ENCODE results near the gene S100A2. TPM values are rescaled to one million over a fixed set of nuclear protein-coding genes. Genes with fewer than 3 reads are reported as not detected.
"Not testable (repeated sequence)": the region's sequence is repeated elsewhere in the genome, so short reads cannot be mapped to it uniquely, and the experiment has no call there.

S100A2 gene
- total and polyA plus RNA-seq, 9 donors, result 1.4 to 5.0 (median 1.8) TPM

GRCh38 chr1:153597206-153597605 is 31.6 kb upstream of the S100A2 start:
- Histone ChIP-seq H3K27ac (ENCODE audit: low read length) (no peak overlapping the region), H3K36me3 (ENCODE audit: control insufficient read depth, insufficient read depth, low read length) (no peaks in the 10 kb centered on the region), H3K9me3 (replicated peaks; ENCODE audit: control insufficient read depth, low read depth, low read length) (no peaks in the 10 kb centered on the region), H3K4me3 (ENCODE audit: low read length) (no peak overlapping the region), H3K4me1 (ENCODE audit: control insufficient read depth, insufficient read depth, low read length) (peaks cover 8% of the 10 kb centered on the region), H3K27me3 (ENCODE audit: control insufficient read depth, insufficient read depth, low read length) (no peaks in the 10 kb centered on the region)
- DNase-seq, result no peak
- WGBS (ENCODE audit: insufficient coverage), result 83% methylated on average over 4 of the region's 6 CpGs

DNA sequence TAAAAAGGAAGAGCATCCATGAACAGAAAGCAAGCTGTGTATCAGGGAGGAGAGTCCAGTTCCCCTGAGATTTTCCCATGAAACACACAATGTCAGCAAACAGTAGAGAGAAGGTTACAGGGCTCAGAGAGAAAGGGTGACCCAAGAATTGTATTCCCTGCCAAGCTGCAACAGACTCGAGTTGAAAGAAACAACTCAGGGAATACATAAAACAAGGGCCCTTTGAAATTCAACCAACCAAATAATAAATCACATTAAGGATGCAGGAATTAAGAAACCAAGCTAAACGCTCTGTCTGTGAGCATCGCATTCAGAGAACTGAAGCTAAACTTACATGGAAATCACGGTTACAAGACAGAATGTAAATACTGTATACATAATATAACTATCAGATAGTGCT is 27.1 kb upstream of the S100A2 start:
- Histone ChIP-seq H3K27ac (ENCODE audit: low read length) (no peak overlapping the region), H3K4me1 (ENCODE audit: control insufficient read depth, insufficient read depth, low read length) (no peaks in the 10 kb centered on the region), H3K9me3 (replicated peaks; ENCODE audit: control insufficient read depth, low read depth, low read length) (no peaks in the 10 kb centered on the region), H3K27me3 (ENCODE audit: control insufficient read depth, insufficient read depth, low read length) (no peaks in the 10 kb centered on the region), H3K36me3 (ENCODE audit: control insufficient read depth, insufficient read depth, low read length) (no peaks in the 10 kb centered on the region), H3K4me3 (ENCODE audit: low read length) (no peak overlapping the region)
- WGBS (ENCODE audit: insufficient coverage), result no CpG with 5 or more reads among the region's 4 CpGs
- no peak for DNase-seq

- H3K4me1 ChIP-seq (ENCODE audit: control insufficient read depth, insufficient read depth, low read length), result no peaks in the 10 kb centered on the region
- H3K9me3 ChIP-seq (replicated peaks; ENCODE audit: control insufficient read depth, low read depth, low read length), result no peaks in the 10 kb centered on the region
- DNase-seq, result no peak
- H3K4me3 ChIP-seq (ENCODE audit: low read length), result no peak overlapping the region
- no peaks in the 10 kb centered on the region for H3K36me3 ChIP-seq (ENCODE audit: control insufficient read depth, insufficient read depth, low read length)
- H3K27me3 ChIP-seq (ENCODE audit: control insufficient read depth, insufficient read depth, low read length), result no peaks in the 10 kb centered on the region
- H3K27ac ChIP-seq (ENCODE audit: low read length), result no peak overlapping the region
- no CpG with 5 or more reads among the region's 2 CpGs for WGBS (ENCODE audit: insufficient coverage)
Measured at GRCh38 chr1:153588482-153588881, 22.8 kb upstream of the S100A2 start.

- H3K4me3 ChIP-seq (ENCODE audit: low read length); H3K4me1 ChIP-seq (ENCODE audit: control insufficient read depth, insufficient read depth, low read length); H3K27ac ChIP-seq (ENCODE audit: low read length); H3K27me3 ChIP-seq (ENCODE audit: control insufficient read depth, insufficient read depth, low read length); H3K9me3 ChIP-seq (replicated peaks; ENCODE audit: control insufficient read depth, low read depth, low read length); DNase-seq; H3K36me3 ChIP-seq (ENCODE audit: control insufficient read depth, insufficient read depth, low read length): not testable (repeated sequence)
- WGBS (ENCODE audit: insufficient coverage), result 89% methylated on average over 7 of the region's 10 CpGs
Measured at GRCh38 chr1:153588033-153588432, 22.4 kb upstream of the S100A2 start.

- no peaks in the 10 kb centered on the region for H3K9me3 ChIP-seq (replicated peaks; ENCODE audit: control insufficient read depth, low read depth, low read length)
- no peak overlapping the region for H3K4me3 ChIP-seq (ENCODE audit: low read length)
- WGBS (ENCODE audit: insufficient coverage), result no CpG with 5 or more reads among the region's 5 CpGs
- H3K4me1 ChIP-seq (ENCODE audit: control insufficient read depth, insufficient read depth, low read length), result no peaks in the 10 kb centered on the region
- no peak for DNase-seq
- no peaks in the 10 kb centered on the region for H3K36me3 ChIP-seq (ENCODE audit: control insufficient read depth, insufficient read depth, low read length)
- no peaks in the 10 kb centered on the region for H3K27me3 ChIP-seq (ENCODE audit: control insufficient read depth, insufficient read depth, low read length)
- no peak overlapping the region for H3K27ac ChIP-seq (ENCODE audit: low read length)
Measured at GRCh38 chr1:153587314-153587713, 21.7 kb upstream of the S100A2 start.

DNA sequence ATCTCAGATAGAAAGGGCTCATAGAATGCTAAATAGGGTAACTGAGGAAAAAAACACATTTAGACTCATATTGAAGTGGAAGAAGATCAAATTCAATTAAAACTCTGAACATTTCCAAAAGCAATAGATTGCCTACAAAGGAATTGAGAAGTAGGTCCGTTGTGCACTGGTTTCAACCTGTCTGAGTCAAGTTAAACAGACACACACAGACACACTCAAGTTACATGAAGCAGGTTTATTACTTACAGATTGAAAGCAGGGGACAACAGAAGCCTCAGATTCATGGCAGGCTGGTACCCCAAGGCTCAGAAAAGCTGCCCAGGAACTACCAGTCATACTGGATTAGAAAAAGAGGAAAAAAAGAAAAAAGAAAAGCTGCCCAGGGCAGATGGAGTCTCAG is 20.7 kb upstream of the S100A2 start:
- no peaks in the 10 kb centered on the region for H3K36me3 ChIP-seq (ENCODE audit: control insufficient read depth, insufficient read depth, low read length)
- H3K4me3 ChIP-seq (ENCODE audit: low read length), result no peak overlapping the region
- no peaks in the 10 kb centered on the region for H3K4me1 ChIP-seq (ENCODE audit: control insufficient read depth, insufficient read depth, low read length)
- no peak overlapping the region for H3K27ac ChIP-seq (ENCODE audit: low read length)
- no peak for DNase-seq
- no CpG with 5 or more reads among the region's 1 CpG for WGBS (ENCODE audit: insufficient coverage)
- H3K27me3 ChIP-seq (ENCODE audit: control insufficient read depth, insufficient read depth, low read length), result no peaks in the 10 kb centered on the region
- no peaks in the 10 kb centered on the region for H3K9me3 ChIP-seq (replicated peaks; ENCODE audit: control insufficient read depth, low read depth, low read length)

DNA sequence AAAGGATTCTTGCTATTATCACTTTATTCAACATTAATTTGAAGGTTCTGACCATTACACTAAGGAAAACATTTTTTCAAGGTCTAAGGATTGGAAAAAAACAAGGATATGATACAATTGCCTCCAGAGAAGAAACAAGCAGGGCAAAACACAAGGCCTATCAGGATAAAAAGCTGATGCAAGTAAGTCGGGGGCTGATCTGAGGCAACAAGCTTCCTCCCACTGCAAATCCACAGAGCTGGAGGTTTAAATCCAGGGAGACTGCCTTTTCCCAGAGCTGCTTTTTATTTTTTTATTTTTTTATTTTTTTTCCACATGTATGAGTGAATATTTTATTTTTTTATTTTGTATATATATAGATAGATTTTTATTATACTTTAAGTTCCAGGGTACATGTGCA is 19.4 kb upstream of the S100A2 start:
- WGBS (ENCODE audit: insufficient coverage), result no CpG with 5 or more reads among the region's 1 CpG
- Histone ChIP-seq H3K4me3 (ENCODE audit: low read length) (no peak overlapping the region), H3K9me3 (replicated peaks; ENCODE audit: control insufficient read depth, low read depth, low read length) (no peaks in the 10 kb centered on the region), H3K27me3 (ENCODE audit: control insufficient read depth, insufficient read depth, low read length) (no peaks in the 10 kb centered on the region), H3K36me3 (ENCODE audit: control insufficient read depth, insufficient read depth, low read length) (no peaks in the 10 kb centered on the region), H3K4me1 (ENCODE audit: control insufficient read depth, insufficient read depth, low read length) (no peaks in the 10 kb centered on the region), H3K27ac (ENCODE audit: low read length) (no peak overlapping the region)
- no peak for DNase-seq

DNA sequence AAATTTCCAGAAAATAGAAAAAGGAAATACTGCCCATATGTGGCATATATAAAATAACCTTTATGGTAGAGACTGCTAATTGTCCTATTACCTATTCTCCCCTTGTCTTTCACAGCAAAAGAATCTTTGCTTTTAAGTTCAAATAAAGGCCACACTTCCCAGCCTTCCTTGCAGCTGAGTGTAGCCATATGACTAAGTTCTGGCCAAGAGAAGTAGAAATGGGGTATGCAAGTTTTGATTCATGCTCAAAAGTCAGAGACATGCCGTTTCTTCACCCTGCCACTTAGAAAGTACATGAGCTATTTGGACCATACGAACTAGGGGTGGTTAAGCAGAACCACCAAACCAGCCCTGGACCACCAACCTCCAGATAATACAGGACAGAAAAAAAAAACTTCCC is 18.3 kb upstream of the S100A2 start:
- no peaks in the 10 kb centered on the region for H3K36me3 ChIP-seq (ENCODE audit: control insufficient read depth, insufficient read depth, low read length)
- 56% methylated on average over 2 of the region's 2 CpGs for WGBS (ENCODE audit: insufficient coverage)
- no peak for DNase-seq
- no peak overlapping the region for H3K4me3 ChIP-seq (ENCODE audit: low read length)
- no peaks in the 10 kb centered on the region for H3K4me1 ChIP-seq (ENCODE audit: control insufficient read depth, insufficient read depth, low read length)
- H3K27ac ChIP-seq (ENCODE audit: low read length), result no peak overlapping the region
- H3K9me3 ChIP-seq (replicated peaks; ENCODE audit: control insufficient read depth, low read depth, low read length), result no peaks in the 10 kb centered on the region
- no peaks in the 10 kb centered on the region for H3K27me3 ChIP-seq (ENCODE audit: control insufficient read depth, insufficient read depth, low read length)

DNA sequence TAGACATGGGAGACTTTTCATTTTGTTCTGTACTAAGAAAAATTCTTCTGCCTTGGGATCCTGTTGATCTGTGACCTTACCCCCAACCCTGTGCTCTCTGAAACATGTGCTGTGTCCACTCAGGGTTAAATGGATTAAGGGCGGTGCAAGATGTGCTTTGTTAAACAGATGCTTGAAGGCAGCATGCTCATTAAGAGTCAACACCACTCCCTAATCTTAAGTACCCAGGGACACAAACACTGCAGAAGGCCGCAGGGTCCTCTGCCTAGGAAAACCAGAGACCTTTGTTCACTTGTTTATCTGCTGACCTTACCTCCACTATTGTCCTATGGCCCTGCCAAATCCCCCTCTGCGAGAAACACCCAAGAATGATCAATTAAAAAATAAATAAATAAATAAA is 17.9 kb upstream of the S100A2 start:
- not testable (repeated sequence) for H3K4me3 ChIP-seq (ENCODE audit: low read length); H3K36me3 ChIP-seq (ENCODE audit: control insufficient read depth, insufficient read depth, low read length); H3K4me1 ChIP-seq (ENCODE audit: control insufficient read depth, insufficient read depth, low read length); H3K27me3 ChIP-seq (ENCODE audit: control insufficient read depth, insufficient read depth, low read length); H3K9me3 ChIP-seq (replicated peaks; ENCODE audit: control insufficient read depth, low read depth, low read length); H3K27ac ChIP-seq (ENCODE audit: low read length); DNase-seq
- no CpG with 5 or more reads among the region's 3 CpGs for WGBS (ENCODE audit: insufficient coverage)

GRCh38 chr1:153582836-153583235 is 17.2 kb upstream of the S100A2 start:
- H3K4me1 ChIP-seq (ENCODE audit: control insufficient read depth, insufficient read depth, low read length); H3K36me3 ChIP-seq (ENCODE audit: control insufficient read depth, insufficient read depth, low read length); H3K9me3 ChIP-seq (replicated peaks; ENCODE audit: control insufficient read depth, low read depth, low read length); H3K27me3 ChIP-seq (ENCODE audit: control insufficient read depth, insufficient read depth, low read length); H3K4me3 ChIP-seq (ENCODE audit: low read length); DNase-seq; H3K27ac ChIP-seq (ENCODE audit: low read length): not testable (repeated sequence)
- 92% methylated on average over 20 of the region's 34 CpGs for WGBS (ENCODE audit: insufficient coverage)

DNA sequence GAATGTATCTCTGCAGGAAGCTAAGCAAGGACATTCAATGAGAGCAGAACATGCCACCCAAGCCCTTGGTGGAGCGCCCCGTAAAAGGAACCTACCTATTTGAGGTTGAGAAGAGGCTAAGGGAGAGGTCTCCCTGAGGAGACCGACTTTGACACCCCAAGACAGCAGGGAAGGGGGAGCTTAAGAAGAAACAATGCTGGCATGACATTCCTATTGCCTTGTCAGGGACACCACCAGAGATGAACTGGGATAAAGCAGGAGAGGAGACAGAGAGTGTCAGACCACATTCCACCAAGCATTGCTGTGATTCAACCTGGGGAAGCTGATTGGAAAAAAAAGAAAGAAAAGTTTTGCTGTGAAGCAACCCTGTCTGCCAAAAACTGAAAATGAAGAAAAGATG is 13.3 kb upstream of the S100A2 start:
- Histone ChIP-seq H3K4me1 (ENCODE audit: control insufficient read depth, insufficient read depth, low read length) (no peaks in the 10 kb centered on the region), H3K27me3 (ENCODE audit: control insufficient read depth, insufficient read depth, low read length) (peaks cover 2% of the 10 kb centered on the region), H3K27ac (ENCODE audit: low read length) (no peak overlapping the region), H3K36me3 (ENCODE audit: control insufficient read depth, insufficient read depth, low read length) (no peaks in the 10 kb centered on the region), H3K9me3 (replicated peaks; ENCODE audit: control insufficient read depth, low read depth, low read length) (no peaks in the 10 kb centered on the region), H3K4me3 (ENCODE audit: low read length) (no peak overlapping the region)
- no peak for DNase-seq
- 82% methylated on average over 3 of the region's 3 CpGs for WGBS (ENCODE audit: insufficient coverage)
